IMR-90 (cell line): Measurements from ENCODE around the gene PRUNE2. TPM values are rescaled to one million over a fixed set of nuclear protein-coding genes. Genes with fewer than 3 reads are reported as not detected.

Source experiments
- ATAC-seq: fragments of 200-7000 bp; cut with Tn5 transposase; 2 replicates; pipeline ENCODE4 v1.9.1; 2020; ENCODE audit warnings: low read depth, mild to moderate bottlenecking, moderate library complexity
- BruUV-seq: library from RNA; stranded (reverse); fragments of 400-500 nt; replicated peaks from 2 replicates; lab custom pipeline; 2021; lab: Mats Ljungman, UMichigan
- CTCF ChIA-PET: fragments of 300-600 bp; formaldehyde crosslinking; extraction: SDS; loops from one replicate; lab custom pipeline; 2021; ENCODE audit warnings: antibody characterized with exemption; lab: Yijun Ruan, JAX
- POLR2A ChIA-PET: fragments of 300-600 bp; sonication (Branson Sonifier 250); formaldehyde crosslinking; loops from one replicate; lab custom pipeline; 2022; ENCODE audit warnings: antibody characterized with exemption; ENCODE audit not compliant: unreplicated experiment; lab: Charles Lee
- DNase-seq: peaks from one replicate; pipeline ENCODE4 v3.0.0; 2013
- H2AFZ ChIP-seq: replicated peaks from 2 replicates; pipeline ENCODE3; 2013; ENCODE audit warnings: low read length, mild to moderate bottlenecking; ENCODE audit not compliant: poor library complexity
- H2AK5ac ChIP-seq: 2 replicates; pipeline ENCODE4 v1.6.1; 2013; ENCODE audit warnings: low read depth, low read length, inconsistent platforms
- H2AK9ac ChIP-seq: replicated peaks from 2 replicates; pipeline ENCODE3; 2013; ENCODE audit warnings: mild to moderate bottlenecking, low read depth, low read length, moderate library complexity; ENCODE audit not compliant: poor library complexity
- H2BK120ac ChIP-seq: 2 replicates; pipeline ENCODE4 v1.6.1; 2013; ENCODE audit warnings: low read depth, low read length, inconsistent platforms
- H2BK15ac ChIP-seq: 3 replicates; pipeline ENCODE4 v1.6.1; 2013; ENCODE audit warnings: low read depth, low read length, inconsistent platforms
- H2BK20ac ChIP-seq: 2 replicates; pipeline ENCODE4 v1.6.1; 2013; ENCODE audit warnings: low read depth, mild to moderate bottlenecking, inconsistent platforms, low read length, moderate library complexity
- H2BK5ac ChIP-seq: 2 replicates; pipeline ENCODE4 v1.6.1; 2013; ENCODE audit warnings: mild to moderate bottlenecking, low read depth, low read length, inconsistent platforms; ENCODE audit not compliant: poor library complexity, severe bottlenecking
- H3K14ac ChIP-seq: replicated peaks from 2 replicates; pipeline ENCODE4 v1.6.1; 2013; ENCODE audit warnings: low read depth, low read length, inconsistent platforms
- H3K18ac ChIP-seq: 2 replicates; pipeline ENCODE4 v1.6.1; 2013; ENCODE audit warnings: low read depth, low read length, control low read depth
- H3K23ac ChIP-seq: 2 replicates; pipeline ENCODE4 v1.6.1; 2013; ENCODE audit warnings: low read depth, low read length, inconsistent platforms
- H3K27ac ChIP-seq: 2 replicates; pipeline ENCODE4 v1.5.1; 2013; ENCODE audit warnings: mild to moderate bottlenecking, control low read depth, low read length; ENCODE audit not compliant: insufficient read depth
- H3K27me3 ChIP-seq: 2 replicates; pipeline ENCODE4 v1.6.1; 2013; ENCODE audit warnings: low read length; ENCODE audit not compliant: control insufficient read depth, insufficient read depth
- H3K36me3 ChIP-seq: 2 replicates; pipeline ENCODE4 v1.6.1; 2013; ENCODE audit warnings: low read length, mixed read lengths; ENCODE audit not compliant: control insufficient read depth, insufficient read depth
- H3K4ac ChIP-seq: 2 replicates; pipeline ENCODE4 v1.6.1; 2013; ENCODE audit warnings: low read depth, low read length, inconsistent platforms
- H3K4me1 ChIP-seq: 2 replicates; pipeline ENCODE4 v1.6.1; 2013; ENCODE audit warnings: low read length, mixed read lengths; ENCODE audit not compliant: control insufficient read depth, insufficient read depth
- H3K4me2 ChIP-seq: 2 replicates; pipeline ENCODE4 v1.6.1; 2013; ENCODE audit warnings: low read depth, mild to moderate bottlenecking, control low read depth, low read length, moderate library complexity
- H3K4me3 ChIP-seq: 2 replicates; pipeline ENCODE4 v1.5.1; 2013; ENCODE audit warnings: low read depth, mild to moderate bottlenecking, control low read depth, low read length, moderate library complexity; ENCODE audit not compliant: insufficient read depth
- H3K56ac ChIP-seq: 2 replicates; pipeline ENCODE4 v1.6.1; 2013; ENCODE audit warnings: low read length, inconsistent platforms; ENCODE audit not compliant: insufficient read depth; ENCODE audit errors: extremely low read depth
- H3K79me1 ChIP-seq, 2 experiments: 2 replicates each; pipeline ENCODE4 v1.6.1; 2013; ENCODE audit warnings: low read length in 2 of 2, inconsistent platforms in 1 of 2, low read depth in 1 of 2
- H3K9ac ChIP-seq: 2 replicates; pipeline ENCODE4 v1.6.1; 2013; ENCODE audit warnings: low read depth, low read length, control low read depth
- H3K9me1 ChIP-seq: 2 replicates; pipeline ENCODE4 v1.6.1; 2013; ENCODE audit warnings: low read length, inconsistent platforms; ENCODE audit not compliant: insufficient read depth
- H3K9me3 ChIP-seq: 2 replicates; pipeline ENCODE4 v1.6.1; 2013; ENCODE audit warnings: low read length; ENCODE audit not compliant: control insufficient read depth, insufficient read depth
- H4K20me1 ChIP-seq: 2 replicates; pipeline ENCODE4 v1.6.1; 2013; ENCODE audit warnings: low read length, inconsistent platforms; ENCODE audit not compliant: insufficient read depth
- H4K5ac ChIP-seq: 2 replicates; pipeline ENCODE4 v1.6.1; 2013; ENCODE audit warnings: mild to moderate bottlenecking, low read depth, low read length, control low read depth
- H4K8ac ChIP-seq, 2 experiments: 2 replicates each; pipeline ENCODE4 v1.6.1; 2013; ENCODE audit warnings: low read depth in 2 of 2, low read length in 2 of 2, control low read depth in 1 of 2, inconsistent platforms in 1 of 2
- H4K91ac ChIP-seq: 2 replicates; pipeline ENCODE4 v1.6.1; 2013; ENCODE audit warnings: low read depth, low read length, inconsistent platforms; ENCODE audit not compliant: insufficient read depth
- BHLHE40 ChIP-seq: fragments of 150-350 bp; IDR thresholded peaks from 2 replicates; pipeline ENCODE4 v1.6.1; 2016; ENCODE audit warnings: mild to moderate bottlenecking, low read depth, low read length
- CHD1 ChIP-seq: IDR thresholded peaks from 2 replicates; pipeline ENCODE4 v1.6.1; 2012; ENCODE audit warnings: low read depth, low read length, improper control_type of control experiment
- CTCF ChIP-seq: conservative IDR thresholded peaks from 2 replicates; pipeline ENCODE4 v1.5.1; 2012; ENCODE audit warnings: mild to moderate bottlenecking, low read depth, low read length, improper control_type of control experiment
- FOS ChIP-seq: fragments of 150-350 bp; IDR thresholded peaks from 2 replicates; pipeline ENCODE4 v1.6.1; 2016; ENCODE audit warnings: low read depth, low read length
- MAFK ChIP-seq: IDR thresholded peaks from 2 replicates; pipeline ENCODE4 v1.6.1; 2012; ENCODE audit warnings: low read depth, low read length, improper control_type of control experiment
- MAZ ChIP-seq: IDR thresholded peaks from 2 replicates; pipeline ENCODE4 v1.6.1; 2012; ENCODE audit warnings: low read depth, mild to moderate bottlenecking, low read length, improper control_type of control experiment, moderate library complexity, borderline replicate concordance
- MXI1 ChIP-seq: IDR thresholded peaks from 2 replicates; pipeline ENCODE4 v1.6.1; 2012; ENCODE audit warnings: low read depth, mild to moderate bottlenecking, low read length, moderate library complexity, borderline replicate concordance
- NFE2L2 ChIP-seq: fragments of 150-350 bp; IDR thresholded peaks from 2 replicates; pipeline ENCODE4 v1.6.1; 2016; ENCODE audit warnings: low read depth, mild to moderate bottlenecking, low read length
- RAD21 ChIP-seq: IDR thresholded peaks from 2 replicates; pipeline ENCODE4 v1.6.1; 2012; ENCODE audit warnings: low read length, improper control_type of control experiment
- RCOR1 ChIP-seq: IDR thresholded peaks from 2 replicates; pipeline ENCODE4 v1.6.1; 2012; ENCODE audit warnings: mild to moderate bottlenecking, low read length, improper control_type of control experiment; ENCODE audit not compliant: insufficient replicate concordance
- SMC3 ChIP-seq: fragments of 150-350 bp; IDR thresholded peaks from 2 replicates; pipeline ENCODE4 v1.6.1; 2016; ENCODE audit warnings: low read depth, mild to moderate bottlenecking, antibody characterized with exemption, low read length, moderate library complexity
- WGBS, 2 experiments: methylation state at CpG; one replicate each; pipeline versions ENCODE4 v1.1.5 to v1.1.7; 2013; ENCODE audit warnings: missing lambda C conversion rate in 2 of 2; ENCODE audit not compliant: insufficient read length in 1 of 2; ENCODE audit errors: extremely low coverage in 2 of 2; 5-methylcytosine and 5-hydroxymethylcytosine counted together
- dilution Hi-C: fragments of 300-500 bp; cut with HindIII; formaldehyde crosslinking; loops from one replicate; pipeline ENCODE4 v1.14.3; 2018; ENCODE audit warnings: low sequenced_read_pairs; ENCODE audit not compliant: unreplicated experiment
- in situ Hi-C: fragments of 300-500 bp; cut with MboI; formaldehyde crosslinking; loops from 3 replicates; pipeline ENCODE4 v1.14.3; 2019; ENCODE audit warnings: low sequenced_read_pairs, inconsistent platforms, mixed read lengths
- intact Hi-C: fragments of 100-400 bp; cut with micrococcal nuclease; formaldehyde crosslinking; loops from 2 replicates; pipeline ENCODE4 v1.10.0; 2022
- polyA plus RNA-seq, 3 experiments: library from polyadenylated mRNA; depleted of rRNA; stranded (reverse); fragments of >200 nt; gene quantifications; 2 replicates each; pipeline ENCODE4 v1.2.3, GENCODE V29; 2012; ENCODE audit warnings: low replicate concordance in 1 of 3
- total RNA-seq: library from RNA; depleted of rRNA; stranded (reverse); fragments of >200 nt; gene quantifications from 2 replicates; pipeline ENCODE4 v1.2.3, GENCODE V29; 2012

The PRUNE2 gene
- total and polyA plus RNA-seq, 2 of the 4 experiments (the other 2 are of a cell fraction): 0.70 to 1.6 TPM

DNA sequence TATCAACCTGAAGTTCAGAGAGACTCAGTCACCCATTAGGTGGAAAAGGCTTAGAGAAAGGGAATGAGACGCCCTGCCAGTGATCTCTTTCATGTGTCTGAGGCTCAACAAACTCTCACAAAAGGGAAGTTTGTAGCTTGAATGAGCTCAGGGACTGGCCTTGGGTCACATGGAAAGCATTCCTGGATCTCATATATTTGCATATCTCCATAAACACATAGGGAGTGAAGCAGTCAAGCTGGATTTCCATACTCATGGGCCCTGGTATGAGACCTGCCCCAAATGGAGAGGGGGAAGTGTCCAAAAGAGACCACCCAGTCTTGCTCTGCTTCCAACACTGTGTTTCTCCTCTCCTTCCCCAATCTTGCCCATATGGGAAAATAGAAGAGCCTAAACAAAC, 26.4 kb upstream of the PRUNE2 start:
- no peak overlapping the region for H4K5ac ChIP-seq
- no peak overlapping the region for H3K9ac ChIP-seq
- H3K27me3 ChIP-seq: peaks cover 6% of the 10 kb centered on the region; the same call in 1 of the 2 replicates
- WGBS, 2 experiments: no CpG with 5 or more reads among the region's 1 CpG
- no peaks in the 10 kb centered on the region for H3K9me1 ChIP-seq
- CTCF ChIA-PET: no interaction called here
- H2BK5ac ChIP-seq: no peak overlapping the region
- H2AK5ac ChIP-seq: no peak overlapping the region
- H2BK120ac ChIP-seq: no peak overlapping the region
- H4K91ac ChIP-seq: no peak overlapping the region
- in situ Hi-C loops (no loop called here), intact Hi-C loops (loop anchor here (5.0 kb wide), 1 partner anchor 45 kb away; no protein-coding TSS in a partner anchor), dilution Hi-C loops (no loop called here)
- H2AK9ac ChIP-seq: no peak overlapping the region
- TF ChIP-seq NFE2L2: no peak
- TF ChIP-seq FOS: no peak
- no peak for TF ChIP-seq RCOR1
- TF ChIP-seq RAD21: no peak
- TF ChIP-seq CHD1: no peak
- TF ChIP-seq BHLHE40: no peak
- TF ChIP-seq CTCF: no peak
- no peak for TF ChIP-seq MXI1
- no peak for TF ChIP-seq SMC3
- TF ChIP-seq MAZ: no peak
- TF ChIP-seq MAFK: no peak
- H3K4me2 ChIP-seq: no peak overlapping the region
- H3K4me3 ChIP-seq: no peak overlapping the region
- POLR2A ChIA-PET: no interaction called here
- no peaks in the 10 kb centered on the region for H3K36me3 ChIP-seq
- H3K23ac ChIP-seq: no peak overlapping the region
- H3K9me3 ChIP-seq: no peaks in the 10 kb centered on the region
- BruUV-seq: no TSS peak
- DNase-seq (no peak), ATAC-seq (peak; percentile 29; the same call in 1 of the 2 replicates)
- no peak overlapping the region for H2BK20ac ChIP-seq
- no peak overlapping the region for H4K8ac ChIP-seq
- no peak overlapping the region for H2BK15ac ChIP-seq
- no peak overlapping the region for H2AFZ ChIP-seq
- no peak overlapping the region for H3K56ac ChIP-seq
- H3K27ac ChIP-seq: no peak overlapping the region
- H3K18ac ChIP-seq: no peak overlapping the region
- no peaks in the 10 kb centered on the region for H3K79me1 ChIP-seq
- H3K14ac ChIP-seq: no peak overlapping the region
- peaks cover under 1% of the 10 kb centered on the region; the same call in 1 of the 2 replicates for H3K4me1 ChIP-seq
- H3K4ac ChIP-seq: no peak overlapping the region
- H4K20me1 ChIP-seq: no peaks in the 10 kb centered on the region
